GM19455 (cell line): Measurements from ENCODE around the gene CDK12.
"Not testable (repeated sequence)": the region's sequence is repeated elsewhere in the genome, so short reads cannot be mapped to it uniquely, and the experiment has no call there.

Experiments
- ATAC-seq: cut with Tn5 transposase; IDR thresholded peaks from one replicate; pipeline ENCODE4 v1.9.1; 2021; ENCODE audit not compliant: unreplicated experiment

CDK12 gene

DNA sequence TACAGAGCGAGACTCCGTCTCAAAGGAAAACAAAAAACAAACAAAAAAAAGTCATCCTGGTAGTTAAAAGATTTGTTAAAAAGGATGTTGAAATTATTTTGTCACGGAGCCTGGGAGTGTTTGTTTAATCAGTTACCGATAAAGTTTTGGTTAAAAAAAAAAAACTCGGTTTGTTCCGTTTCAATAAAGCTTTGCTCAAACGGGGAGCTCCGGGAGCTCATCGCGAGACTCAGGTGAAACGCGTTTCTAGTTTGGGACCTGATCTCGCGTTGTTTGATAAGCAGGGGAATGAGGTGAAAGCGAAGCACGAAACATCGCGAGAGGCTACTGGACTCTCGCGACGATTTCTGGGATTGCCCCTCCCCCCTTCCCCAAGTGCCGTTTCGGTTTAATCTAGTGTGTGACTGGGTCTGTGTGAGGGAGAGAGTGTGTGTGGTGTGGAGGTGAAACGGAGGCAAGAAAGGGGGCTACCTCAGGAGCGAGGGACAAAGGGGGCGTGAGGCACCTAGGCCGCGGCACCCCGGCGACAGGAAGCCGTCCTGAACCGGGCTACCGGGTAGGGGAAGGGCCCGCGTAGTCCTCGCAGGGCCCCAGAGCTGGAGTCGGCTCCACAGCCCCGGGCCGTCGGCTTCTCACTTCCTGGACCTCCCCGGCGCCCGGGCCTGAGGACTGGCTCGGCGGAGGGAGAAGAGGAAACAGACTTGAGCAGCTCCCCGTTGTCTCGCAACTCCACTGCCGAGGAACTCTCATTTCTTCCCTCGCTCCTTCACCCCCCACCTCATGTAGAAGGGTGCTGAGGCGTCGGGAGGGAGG lies at the start of gene CDK12:
Gene CDK12, plus strand, starts transcription at position 374 of the 813 bp plus-strand sequence. CDS start 586 bp downstream, outside the sequence.
- ATAC-seq = peak; percentile 67

DNA sequence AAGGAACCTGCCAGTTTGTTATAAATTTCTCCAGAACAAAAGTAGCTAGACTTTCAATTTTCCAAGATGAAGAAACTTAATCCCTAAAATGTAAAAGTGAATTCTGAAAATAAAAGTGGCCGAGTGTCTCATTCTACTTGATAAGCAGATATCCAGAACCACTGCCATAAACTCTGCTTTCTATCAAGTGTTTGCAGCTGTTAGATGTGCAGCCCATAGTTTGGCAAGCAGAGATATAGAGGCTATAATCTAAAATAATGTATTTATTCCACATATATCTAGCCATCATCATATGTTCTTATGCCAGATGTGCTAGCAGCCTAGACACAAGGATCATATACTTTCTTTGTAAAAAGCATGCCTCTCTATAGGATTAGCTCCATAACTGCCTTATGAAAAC lies 45.1 kb upstream of the CDK12 start:
- no peak for ATAC-seq

DNA sequence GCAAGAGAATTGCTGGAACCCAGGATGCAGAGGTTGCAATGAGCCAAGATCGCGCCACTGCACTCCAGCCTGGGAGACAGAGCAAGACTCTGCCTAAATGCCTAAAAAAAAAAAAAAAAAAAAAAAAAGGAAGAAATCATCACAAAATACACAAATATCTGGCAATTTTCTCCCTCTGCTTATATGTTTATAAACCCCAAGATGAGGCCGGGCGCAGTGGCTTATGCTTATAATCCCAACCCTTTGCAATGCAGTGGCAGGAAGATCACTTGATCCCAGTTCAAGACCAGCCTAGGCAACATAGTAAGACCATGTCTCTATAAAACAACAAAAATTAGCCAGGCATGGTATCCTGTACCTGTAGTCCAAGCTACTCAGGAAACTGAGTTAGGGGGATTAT lies 31.7 kb upstream of the CDK12 start:
- ATAC-seq = no peak

DNA sequence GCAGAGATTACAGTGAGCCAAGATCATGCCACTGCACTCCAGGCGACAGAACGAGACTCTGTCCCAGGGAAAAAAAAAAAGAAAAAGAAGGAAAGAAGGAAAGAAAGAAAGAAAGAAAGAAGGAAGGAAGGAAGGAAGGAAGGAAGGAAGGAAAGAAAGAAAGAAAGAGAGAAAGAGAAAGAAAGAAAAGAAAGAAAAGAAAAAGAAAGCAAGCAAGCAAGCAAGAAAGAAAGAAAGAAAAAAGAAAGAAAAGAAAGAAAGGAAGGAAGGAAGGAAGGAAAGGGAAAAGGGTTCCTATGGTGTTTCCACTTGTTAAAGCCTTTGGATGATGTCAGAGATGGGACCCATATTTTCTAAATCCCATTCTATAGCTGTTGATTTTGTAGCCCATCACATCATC lies 21.4 kb upstream of the CDK12 start:
- not testable (repeated sequence) for ATAC-seq

DNA sequence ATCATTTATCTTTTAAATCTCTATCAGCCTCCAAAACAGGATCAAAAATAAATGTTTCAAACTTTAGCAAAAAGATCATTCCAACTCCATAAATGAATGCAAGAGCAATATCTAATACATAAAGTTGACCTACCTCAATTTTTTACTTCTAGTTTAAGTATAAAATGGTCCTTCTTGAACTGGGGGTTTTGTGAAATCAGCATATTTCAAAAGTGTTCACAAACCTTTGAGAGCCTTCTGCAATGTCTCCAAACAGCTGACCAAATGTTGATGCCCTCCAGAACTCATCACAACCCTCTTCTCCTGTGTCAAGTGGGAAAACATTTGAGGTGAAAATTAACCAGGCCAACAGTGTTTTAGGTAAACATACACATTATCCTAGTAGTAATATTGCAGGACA lies 18.0 kb upstream of the CDK12 start:
- ATAC-seq = no peak

GRCh38 chr17:39447561-39447960 lies 13.7 kb upstream of the CDK12 start:
- no peak for ATAC-seq

GRCh38 chr17:39450051-39450450 lies 11.2 kb upstream of the CDK12 start:
- ATAC-seq = no peak

DNA sequence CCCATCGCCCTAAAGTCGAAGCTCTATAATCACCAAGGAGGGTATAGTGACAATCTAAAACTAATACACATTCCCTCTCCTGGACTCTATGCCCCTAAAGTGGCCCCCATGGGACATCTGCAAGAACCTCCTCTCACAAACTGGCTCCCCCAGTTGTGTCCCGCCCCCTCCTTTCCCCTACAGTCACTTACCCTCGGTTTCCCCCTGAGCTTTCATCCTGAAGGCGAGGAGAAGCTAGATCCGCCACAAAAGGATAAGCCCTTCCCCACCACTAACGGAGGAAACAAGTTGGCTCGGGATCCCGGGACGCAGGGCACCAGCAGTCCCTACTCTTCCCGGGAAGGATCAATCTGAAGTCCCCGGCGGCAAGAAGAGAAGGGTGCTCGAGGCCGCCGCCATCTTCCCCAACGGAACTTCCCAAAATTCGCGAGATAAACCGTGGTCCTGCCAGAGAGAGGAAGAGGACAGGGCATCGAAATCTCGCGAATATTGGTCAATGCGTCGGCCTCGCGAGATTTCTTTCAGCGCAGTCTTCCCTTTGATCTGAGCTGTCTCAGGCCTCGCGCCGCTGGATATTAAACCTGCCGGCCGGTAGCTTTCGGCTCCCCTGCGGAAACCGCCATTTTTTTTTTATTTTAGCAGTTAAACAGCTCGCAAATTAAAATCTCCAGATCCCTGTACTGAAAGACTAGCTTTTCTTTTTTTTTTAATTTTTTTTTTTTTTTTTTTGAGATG lies 10.3 kb upstream of the CDK12 start, which contains the start of gene MED1:
Gene MED1, minus strand, starts transcription at position 417 of the 735 bp plus-strand sequence. Its CDS starts 201 bp downstream, at position 216.
- peak; percentile 82 for ATAC-seq

GRCh38 chr17:39455919-39456318 lies 5.4 kb upstream of the CDK12 start:
- no peak for ATAC-seq

DNA sequence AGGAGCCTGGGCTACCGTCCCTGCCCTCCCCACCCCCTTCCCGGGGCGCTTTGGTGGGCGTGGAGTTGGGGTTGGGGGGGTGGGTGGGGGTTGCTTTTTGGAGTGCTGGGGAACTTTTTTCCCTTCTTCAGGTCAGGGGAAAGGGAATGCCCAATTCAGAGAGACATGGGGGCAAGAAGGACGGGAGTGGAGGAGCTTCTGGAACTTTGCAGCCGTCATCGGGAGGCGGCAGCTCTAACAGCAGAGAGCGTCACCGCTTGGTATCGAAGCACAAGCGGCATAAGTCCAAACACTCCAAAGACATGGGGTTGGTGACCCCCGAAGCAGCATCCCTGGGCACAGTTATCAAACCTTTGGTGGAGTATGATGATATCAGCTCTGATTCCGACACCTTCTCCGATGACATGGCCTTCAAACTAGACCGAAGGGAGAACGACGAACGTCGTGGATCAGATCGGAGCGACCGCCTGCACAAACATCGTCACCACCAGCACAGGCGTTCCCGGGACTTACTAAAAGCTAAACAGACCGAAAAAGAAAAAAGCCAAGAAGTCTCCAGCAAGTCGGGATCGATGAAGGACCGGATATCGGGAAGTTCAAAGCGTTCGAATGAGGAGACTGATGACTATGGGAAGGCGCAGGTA lies 762 bp downstream of the CDK12 start:
- ATAC-seq = no peak

DNA sequence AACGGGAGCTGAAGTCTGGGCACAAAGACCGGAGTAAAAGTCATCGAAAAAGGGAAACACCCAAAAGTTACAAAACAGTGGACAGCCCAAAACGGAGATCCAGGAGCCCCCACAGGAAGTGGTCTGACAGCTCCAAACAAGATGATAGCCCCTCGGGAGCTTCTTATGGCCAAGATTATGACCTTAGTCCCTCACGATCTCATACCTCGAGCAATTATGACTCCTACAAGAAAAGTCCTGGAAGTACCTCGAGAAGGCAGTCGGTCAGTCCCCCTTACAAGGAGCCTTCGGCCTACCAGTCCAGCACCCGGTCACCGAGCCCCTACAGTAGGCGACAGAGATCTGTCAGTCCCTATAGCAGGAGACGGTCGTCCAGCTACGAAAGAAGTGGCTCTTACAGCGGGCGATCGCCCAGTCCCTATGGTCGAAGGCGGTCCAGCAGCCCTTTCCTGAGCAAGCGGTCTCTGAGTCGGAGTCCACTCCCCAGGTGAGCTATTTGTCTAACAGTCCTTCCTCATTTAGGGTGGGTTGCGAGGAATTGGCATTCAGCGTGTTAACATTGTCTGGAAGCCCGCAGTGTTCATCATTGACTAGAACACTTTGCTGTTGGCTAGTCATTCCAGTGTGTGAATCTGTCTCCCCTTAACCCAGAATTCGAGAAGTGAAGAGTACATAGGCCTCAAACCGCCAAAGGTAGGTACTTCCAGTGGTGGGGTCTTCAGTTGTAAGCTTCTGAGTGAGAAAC lies 1.5 kb downstream of the CDK12 start:
- no peak for ATAC-seq

DNA sequence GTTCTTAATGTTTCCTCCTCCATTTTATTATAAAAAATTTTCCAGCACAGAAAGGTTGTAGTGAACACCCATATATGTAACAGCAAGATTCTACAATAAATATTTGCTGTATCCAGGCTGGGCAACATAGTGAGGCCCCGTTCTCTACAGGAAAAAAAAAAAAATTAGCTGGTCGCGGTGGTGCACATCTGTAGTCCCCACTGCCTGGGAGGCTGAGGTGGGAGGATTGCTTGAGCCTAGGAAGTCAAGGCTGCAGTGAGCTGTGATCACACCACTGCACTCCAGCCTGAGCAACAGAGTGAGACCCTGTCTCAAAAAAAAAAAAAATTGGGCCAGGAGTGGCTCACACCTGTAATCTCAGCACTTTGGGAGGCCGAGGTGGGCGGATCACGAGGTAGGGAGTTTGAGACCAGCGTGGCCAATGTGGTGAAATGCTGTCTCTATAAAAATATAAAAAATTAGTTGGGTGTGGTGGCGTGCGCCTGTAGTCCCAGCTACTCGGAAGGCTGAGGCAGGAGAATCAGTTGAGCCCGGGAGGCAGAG lies 3.4 kb downstream of the CDK12 start:
- ATAC-seq = not testable (repeated sequence)

DNA sequence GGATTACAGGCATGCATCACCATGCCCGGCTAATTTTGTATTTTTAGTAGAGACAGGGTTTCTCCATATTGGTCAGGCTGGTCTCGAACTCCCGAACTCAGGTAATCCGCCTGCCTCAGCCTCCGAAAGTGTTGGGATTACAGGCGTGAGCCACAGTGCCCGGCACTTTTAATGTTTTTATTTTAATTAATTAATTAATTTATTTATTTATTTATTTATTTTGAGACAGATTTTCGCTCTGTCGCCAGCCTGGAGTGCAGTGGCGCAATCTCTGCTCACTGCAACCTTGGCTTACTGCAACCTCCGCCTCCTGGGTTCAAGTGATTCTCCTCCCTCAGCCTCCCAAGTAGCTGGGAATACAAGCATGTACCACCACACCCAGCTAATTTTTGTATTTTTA lies 7.3 kb downstream of the CDK12 start:
- not testable (repeated sequence) for ATAC-seq

- no peak for ATAC-seq
These were observed 12.0 kb downstream of the CDK12 start for GRCh38 chr17:39473310-39473709.

DNA sequence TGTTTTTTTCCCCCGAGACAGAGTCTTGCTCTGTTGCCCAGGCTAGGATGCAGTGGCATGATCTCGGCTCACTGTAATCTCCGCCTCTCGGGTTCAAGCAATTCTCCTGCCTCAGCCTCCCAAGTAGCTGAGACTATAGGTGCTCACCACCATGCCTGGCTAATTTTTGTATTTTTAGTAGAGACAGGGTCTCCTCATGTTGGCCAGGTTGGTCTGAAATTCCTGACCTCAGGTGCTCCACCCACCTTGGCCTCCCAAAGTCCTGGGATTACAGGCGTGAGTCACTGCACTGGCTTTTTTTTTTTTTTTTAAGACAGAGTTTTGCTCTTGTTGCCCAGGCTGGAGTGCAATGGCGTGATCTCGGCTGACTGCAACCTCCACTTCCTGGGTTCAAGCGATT lies 18.3 kb downstream of the CDK12 start:
- not testable (repeated sequence) for ATAC-seq

GRCh38 chr17:39483506-39483905 lies 22.2 kb downstream of the CDK12 start:
- ATAC-seq = no peak

- peak; percentile 83 for ATAC-seq
These were observed 22.9 kb downstream of the CDK12 start for GRCh38 chr17:39484178-39484577.

DNA sequence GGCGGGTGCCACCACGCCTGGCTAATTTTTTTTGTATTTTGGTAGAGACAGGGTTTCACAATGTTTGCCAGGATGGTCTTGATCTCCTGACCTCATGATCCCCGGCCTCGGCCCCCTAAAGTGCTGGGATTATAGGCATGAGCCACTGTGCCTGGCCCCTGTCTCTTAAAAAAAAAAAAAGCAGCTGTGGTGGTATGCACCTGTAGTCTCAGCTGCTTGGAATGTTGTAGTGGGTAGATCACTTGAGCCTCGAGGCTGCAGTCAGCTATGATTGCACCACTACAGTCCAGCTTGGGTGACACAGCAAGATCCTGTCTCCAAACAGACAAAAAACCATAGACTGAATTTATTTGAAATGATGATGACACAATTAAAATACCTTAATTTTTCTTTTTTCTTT lies 24.3 kb downstream of the CDK12 start:
- no peak for ATAC-seq

GRCh38 chr17:39486242-39486641 lies 25.0 kb downstream of the CDK12 start:
- no peak for ATAC-seq

DNA sequence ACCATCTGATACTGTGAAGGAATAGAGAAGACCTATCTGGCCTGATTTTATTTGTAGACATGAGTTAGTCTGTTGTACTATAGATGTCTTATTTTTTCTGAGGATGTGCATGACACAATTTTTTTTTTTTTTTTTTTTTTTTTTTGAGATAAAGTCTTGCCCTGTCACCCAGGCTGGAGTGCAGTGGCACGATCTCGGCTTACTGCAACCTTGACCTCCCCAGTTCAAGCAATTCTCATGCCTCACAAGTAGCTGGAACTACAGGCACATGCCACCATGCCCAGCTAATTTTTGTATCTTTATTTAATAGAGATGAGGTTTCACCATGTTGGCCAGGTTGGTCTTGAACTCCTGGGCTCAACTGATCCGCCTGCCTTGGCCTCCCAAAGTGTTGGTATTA lies 26.2 kb downstream of the CDK12 start:
- not testable (repeated sequence) for ATAC-seq

- no peak for ATAC-seq
These were observed 26.7 kb downstream of the CDK12 start for GRCh38 chr17:39487946-39488345.
